Thyroid gland (tissue), 4 donors: ENCODE data around the gene IGSF9B.

ENCODE experiments used
- POLR2A ChIP-seq, 2 donors: fragments of 450-650 bp; IDR thresholded peaks; one replicate each; pipeline ENCODE4 v1.6.1; 2017; ENCODE audit warnings: antibody characterized with exemption in 2 of 2, mild to moderate bottlenecking in 2 of 2, moderate library complexity in 1 of 2
- TF ChIP-seq, protein P1 (sequence below), 6 experiments: fragments of 200-600 bp in 3 of 6; fragments of 450-650 bp in 3 of 6; sonication (generic) in 3 of 6; IDR thresholded peaks; one replicate each; pipeline ENCODE4 v1.5.1; 2016 to 2019; ENCODE audit warnings: antibody characterized with exemption in 6 of 6, mild to moderate bottlenecking in 2 of 6, inconsistent platforms in 1 of 6, moderate library complexity in 1 of 6

DNA sequence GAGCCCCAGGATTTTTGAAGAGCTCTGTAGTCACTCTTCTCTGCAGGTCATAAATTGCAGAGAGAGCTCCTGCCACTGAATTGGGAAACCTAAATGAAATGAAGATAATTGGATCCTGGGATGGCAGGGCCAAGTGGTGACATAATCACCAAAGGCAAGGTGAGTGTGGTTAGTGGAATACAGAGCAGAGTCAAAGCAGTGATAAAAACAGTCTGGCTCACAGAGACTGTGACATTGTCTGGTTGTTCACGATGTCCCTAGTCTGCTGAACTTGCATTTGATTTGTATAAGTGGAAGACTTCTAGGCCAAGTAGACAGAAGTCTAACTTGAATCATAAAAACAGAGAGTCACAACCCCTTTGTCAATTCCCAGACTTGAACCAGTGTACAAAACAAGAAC is 84.6 kb downstream of the IGSF9B start:
- TF ChIP-seq, protein P1, sequence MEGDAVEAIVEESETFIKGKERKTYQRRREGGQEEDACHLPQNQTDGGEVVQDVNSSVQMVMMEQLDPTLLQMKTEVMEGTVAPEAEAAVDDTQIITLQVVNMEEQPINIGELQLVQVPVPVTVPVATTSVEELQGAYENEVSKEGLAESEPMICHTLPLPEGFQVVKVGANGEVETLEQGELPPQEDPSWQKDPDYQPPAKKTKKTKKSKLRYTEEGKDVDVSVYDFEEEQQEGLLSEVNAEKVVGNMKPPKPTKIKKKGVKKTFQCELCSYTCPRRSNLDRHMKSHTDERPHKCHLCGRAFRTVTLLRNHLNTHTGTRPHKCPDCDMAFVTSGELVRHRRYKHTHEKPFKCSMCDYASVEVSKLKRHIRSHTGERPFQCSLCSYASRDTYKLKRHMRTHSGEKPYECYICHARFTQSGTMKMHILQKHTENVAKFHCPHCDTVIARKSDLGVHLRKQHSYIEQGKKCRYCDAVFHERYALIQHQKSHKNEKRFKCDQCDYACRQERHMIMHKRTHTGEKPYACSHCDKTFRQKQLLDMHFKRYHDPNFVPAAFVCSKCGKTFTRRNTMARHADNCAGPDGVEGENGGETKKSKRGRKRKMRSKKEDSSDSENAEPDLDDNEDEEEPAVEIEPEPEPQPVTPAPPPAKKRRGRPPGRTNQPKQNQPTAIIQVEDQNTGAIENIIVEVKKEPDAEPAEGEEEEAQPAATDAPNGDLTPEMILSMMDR (IDR thresholded peaks at IDR 0.05) = no peak
- TF ChIP-seq POLR2A (IDR thresholded peaks at IDR 0.05) = no peak
